Coronary artery (tissue), 2 donors: ENCODE data around the gene KIF2A.

Experiments
- DNase-seq: peaks from one replicate; pipeline ENCODE4 v3.0.0-alpha.2; 2017; ENCODE audit warnings: low spot score
- H3K27ac ChIP-seq, 2 donors: fragments of 200-600 bp; sonication (generic); one replicate each; pipeline ENCODE4 v1.5.1; 2016 to 2019
- H3K4me3 ChIP-seq: fragments of 200-600 bp; sonication (generic); 2 replicates; pipeline ENCODE4 v1.5.1; 2016; ENCODE audit warnings: mild to moderate bottlenecking, moderate library complexity
- TF ChIP-seq, protein P1 (sequence below): fragments of 200-600 bp; sonication (generic); IDR thresholded peaks from one replicate; pipeline ENCODE4 v1.5.1; 2019; ENCODE audit warnings: antibody characterized with exemption

KIF2A gene

DNA sequence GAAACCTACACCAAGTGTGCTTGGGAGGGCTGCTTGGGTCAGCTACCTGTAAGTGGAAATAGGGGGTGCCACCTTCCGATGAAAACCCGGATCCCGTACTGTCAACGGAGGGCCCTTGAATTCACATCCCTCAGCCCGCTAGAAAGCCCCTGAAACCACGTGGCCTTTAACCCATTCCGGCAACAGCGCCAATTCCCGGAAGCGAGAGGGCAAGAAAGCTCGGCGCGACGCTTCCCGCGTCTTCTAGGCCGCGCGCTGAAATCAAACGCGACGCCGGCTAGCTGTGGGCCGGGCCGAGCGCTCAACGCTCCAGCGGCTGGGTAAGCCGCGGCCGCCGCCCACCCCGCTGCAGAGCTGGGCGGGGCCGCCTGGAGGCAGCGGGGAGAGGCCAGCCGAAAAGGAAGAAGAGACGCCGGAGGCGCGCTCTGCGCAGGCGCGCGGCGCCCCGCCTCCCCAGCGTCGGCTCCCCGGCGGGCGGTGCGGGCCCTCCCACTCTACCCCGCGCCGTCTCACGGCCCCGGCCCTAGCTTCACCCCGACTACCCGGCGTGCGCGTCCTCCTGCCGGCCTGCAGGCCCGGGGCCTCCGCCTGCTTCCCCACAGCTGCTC lies at the start of gene KIF2A:
KIF2A (plus strand) TSS at position 492 of the 608 bp plus-strand sequence. CDS start 267 bp downstream, outside the sequence.
- Histone ChIP-seq H3K27ac (peak within 1 kb of the TSS; percentile 87 to 99), H3K4me3 (peak within 1 kb of the TSS; percentile 100)
- DNase-seq: peak; percentile 89
- TF ChIP-seq, protein P1, sequence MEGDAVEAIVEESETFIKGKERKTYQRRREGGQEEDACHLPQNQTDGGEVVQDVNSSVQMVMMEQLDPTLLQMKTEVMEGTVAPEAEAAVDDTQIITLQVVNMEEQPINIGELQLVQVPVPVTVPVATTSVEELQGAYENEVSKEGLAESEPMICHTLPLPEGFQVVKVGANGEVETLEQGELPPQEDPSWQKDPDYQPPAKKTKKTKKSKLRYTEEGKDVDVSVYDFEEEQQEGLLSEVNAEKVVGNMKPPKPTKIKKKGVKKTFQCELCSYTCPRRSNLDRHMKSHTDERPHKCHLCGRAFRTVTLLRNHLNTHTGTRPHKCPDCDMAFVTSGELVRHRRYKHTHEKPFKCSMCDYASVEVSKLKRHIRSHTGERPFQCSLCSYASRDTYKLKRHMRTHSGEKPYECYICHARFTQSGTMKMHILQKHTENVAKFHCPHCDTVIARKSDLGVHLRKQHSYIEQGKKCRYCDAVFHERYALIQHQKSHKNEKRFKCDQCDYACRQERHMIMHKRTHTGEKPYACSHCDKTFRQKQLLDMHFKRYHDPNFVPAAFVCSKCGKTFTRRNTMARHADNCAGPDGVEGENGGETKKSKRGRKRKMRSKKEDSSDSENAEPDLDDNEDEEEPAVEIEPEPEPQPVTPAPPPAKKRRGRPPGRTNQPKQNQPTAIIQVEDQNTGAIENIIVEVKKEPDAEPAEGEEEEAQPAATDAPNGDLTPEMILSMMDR: no peak

DNA sequence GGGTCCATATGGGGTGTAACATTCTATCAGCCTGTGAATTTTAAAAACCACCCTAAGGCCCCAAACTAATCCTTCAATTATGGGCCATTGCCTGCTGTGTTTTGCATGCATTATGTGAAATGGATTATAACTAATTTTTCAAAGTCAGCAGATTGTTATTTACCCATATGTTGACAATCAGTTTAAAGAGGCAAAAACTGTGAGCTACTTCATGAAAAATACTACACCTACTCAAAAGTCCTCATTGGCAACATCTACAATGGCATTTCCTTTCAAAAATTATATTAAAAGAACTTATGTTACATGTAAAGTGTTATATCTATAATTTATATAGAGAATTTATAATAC lies 49.0 kb upstream of the KIF2A start:
- TF ChIP-seq, protein P1: no peak
- Histone ChIP-seq H3K27ac (no peak overlapping the region), H3K4me3 (no peak overlapping the region)
- no peak for DNase-seq

DNA sequence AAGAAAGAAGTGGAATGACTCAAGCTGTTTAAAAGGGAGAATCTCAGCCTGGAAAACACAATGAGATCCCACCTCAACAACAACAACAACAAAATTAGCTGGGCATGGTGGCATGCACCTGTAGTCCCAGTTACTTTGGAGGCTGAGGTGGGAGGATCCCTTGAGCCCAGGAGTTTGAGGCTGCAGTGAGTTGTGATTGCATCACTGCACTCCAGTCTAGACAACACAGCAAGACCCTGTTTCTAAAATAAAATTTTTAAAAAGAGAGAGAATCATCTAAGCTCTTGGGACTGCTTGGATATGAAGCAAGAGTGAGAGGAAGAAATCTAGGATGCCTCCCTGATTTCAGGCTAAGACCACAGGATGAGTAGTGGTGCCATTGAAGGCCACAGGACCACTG lies 47.4 kb upstream of the KIF2A start:
- TF ChIP-seq, protein P1: no peak
- no peak overlapping the region for H3K27ac ChIP-seq
- no peak for DNase-seq
- no peak overlapping the region for H3K4me3 ChIP-seq

DNA sequence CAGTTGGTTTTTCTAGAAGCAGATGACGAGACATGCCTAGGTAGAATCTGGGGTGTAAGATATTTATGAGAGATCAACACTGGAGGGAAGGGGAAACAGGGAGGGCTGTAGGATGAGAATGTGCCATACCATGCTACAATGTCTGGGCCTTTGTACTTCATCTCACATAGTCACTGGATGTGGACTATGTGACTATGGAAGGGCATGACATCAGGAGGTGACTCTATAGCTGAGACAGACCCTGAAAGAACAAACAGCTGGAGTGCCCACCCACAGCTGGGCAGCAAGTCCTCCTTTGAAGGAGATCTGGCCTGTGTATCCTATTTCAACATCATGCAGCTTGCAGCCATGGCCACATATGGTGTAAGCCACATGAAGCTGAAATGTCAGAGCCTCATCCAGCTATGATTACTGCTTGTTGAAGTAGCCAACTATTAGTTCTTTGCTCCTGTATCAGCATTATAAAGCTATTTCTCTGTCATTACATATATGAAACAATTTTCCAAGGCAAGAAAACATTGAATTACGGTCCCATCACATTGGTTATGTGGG lies 46.2 kb upstream of the KIF2A start:
- TF ChIP-seq, protein P1: no peak
- no peak for DNase-seq
- H3K4me3 ChIP-seq: no peak overlapping the region
- no peak overlapping the region for H3K27ac ChIP-seq

DNA sequence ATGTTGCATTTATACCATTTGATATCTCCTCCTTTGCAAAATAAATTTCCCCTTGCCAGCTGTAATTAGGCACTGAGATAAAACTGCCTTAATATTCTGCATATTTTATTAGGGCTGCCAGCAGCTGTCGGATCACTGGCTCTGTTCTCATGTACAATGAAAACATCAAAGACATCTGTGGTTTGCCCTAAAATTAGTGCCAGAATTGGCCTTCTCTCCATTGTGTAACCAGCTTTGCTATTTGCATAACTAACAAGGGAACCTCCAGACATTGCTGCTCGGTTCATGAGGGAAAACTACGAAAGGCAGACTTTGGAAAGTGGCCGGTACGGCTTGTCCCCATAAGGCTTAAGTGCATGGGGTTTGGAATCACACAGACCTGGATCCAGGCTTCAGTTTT lies 45.5 kb upstream of the KIF2A start:
- no peak for DNase-seq

DNA sequence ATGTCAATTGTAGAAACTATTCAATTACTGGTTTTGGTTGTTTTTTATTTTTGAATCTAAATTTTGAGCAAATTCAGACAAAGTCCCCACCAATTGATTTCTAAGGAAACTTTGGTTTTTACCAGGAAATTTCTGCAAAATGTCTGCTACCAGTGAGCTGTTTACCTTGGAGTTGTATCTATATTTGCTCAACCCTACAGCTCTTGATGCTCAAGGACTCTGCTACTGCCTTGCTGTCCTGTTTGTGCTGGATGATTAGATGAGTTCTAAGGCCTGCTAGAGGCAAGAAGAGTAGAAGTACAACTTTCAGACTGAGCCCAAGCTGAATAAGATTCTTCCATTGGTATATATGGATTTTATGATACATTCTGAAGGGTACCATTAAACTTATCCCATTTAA lies 42.6 kb upstream of the KIF2A start:
- H3K4me3 ChIP-seq: no peak overlapping the region
- DNase-seq: no peak
- H3K27ac ChIP-seq: no peak overlapping the region
- TF ChIP-seq, protein P1: no peak

More for the DNA sequence above, 45.5 kb upstream of the KIF2A start:
- no peak overlapping the region for H3K4me3 ChIP-seq
- TF ChIP-seq, protein P1: no peak
- H3K27ac ChIP-seq: no peak overlapping the region

DNA sequence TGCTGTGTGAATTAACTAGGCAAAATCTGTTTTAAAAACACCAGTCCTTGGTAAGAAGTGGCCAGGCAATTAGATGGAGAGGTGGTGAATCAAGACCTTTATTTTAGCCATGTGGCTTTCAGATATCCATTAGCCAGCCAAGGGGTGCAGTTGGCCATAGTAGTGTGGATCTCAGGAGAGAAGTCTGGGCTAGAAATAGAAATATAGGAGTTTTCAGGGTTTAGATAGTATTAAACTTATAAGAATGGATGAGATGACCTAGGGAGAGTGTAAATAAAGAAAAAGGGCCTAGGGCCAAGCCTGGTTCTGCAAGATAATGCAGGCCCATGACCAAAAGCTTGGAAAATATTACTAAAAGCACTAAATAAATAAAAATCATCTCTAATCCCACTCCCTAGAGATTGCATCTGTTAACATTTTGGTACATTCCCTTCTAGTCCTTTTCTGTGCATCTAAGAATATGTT lies 40.3 kb upstream of the KIF2A start:
- Histone ChIP-seq H3K4me3 (no peak overlapping the region), H3K27ac (no peak overlapping the region)
- TF ChIP-seq, protein P1: no peak
- DNase-seq: no peak
